Astrocyte of the spinal cord (primary cell): Measurements from ENCODE around the gene POMC.
A peak's percentile ranks its signal among the peaks of the same experiment; 100 is the strongest.

Experiments
- DNase-seq: peaks from one replicate; pipeline ENCODE4 v3.0.0; 2011; ENCODE audit warnings: low read depth, low spot score
- H3K4me3 ChIP-seq: 2 replicates; pipeline ENCODE4 v1.5.1; 2011; ENCODE audit warnings: low read depth, mild to moderate bottlenecking, low read length, moderate library complexity
- CTCF ChIP-seq: IDR thresholded peaks from 2 replicates; pipeline ENCODE4 v1.5.1; 2012; ENCODE audit warnings: low read depth, mild to moderate bottlenecking, low read length, inconsistent platforms
- in situ Hi-C: cut with HindIII; loops from 2 replicates; pipeline ENCODE4 v1.10.0; 2017; ENCODE audit warnings: low sequenced_read_pairs

The POMC gene

GRCh38 chr2:25119263-25119662 is 49.1 kb downstream of the POMC start:
- no peak overlapping the region for H3K4me3 ChIP-seq
- no peak for DNase-seq
- in situ Hi-C loops, result no loop called here
- TF ChIP-seq CTCF, result no peak

GRCh38 chr2:25116956-25117355 is 51.4 kb downstream of the POMC start:
- no peak overlapping the region for H3K4me3 ChIP-seq
- in situ Hi-C loops, result no loop called here
- TF ChIP-seq CTCF, result no peak
- no peak for DNase-seq

DNA sequence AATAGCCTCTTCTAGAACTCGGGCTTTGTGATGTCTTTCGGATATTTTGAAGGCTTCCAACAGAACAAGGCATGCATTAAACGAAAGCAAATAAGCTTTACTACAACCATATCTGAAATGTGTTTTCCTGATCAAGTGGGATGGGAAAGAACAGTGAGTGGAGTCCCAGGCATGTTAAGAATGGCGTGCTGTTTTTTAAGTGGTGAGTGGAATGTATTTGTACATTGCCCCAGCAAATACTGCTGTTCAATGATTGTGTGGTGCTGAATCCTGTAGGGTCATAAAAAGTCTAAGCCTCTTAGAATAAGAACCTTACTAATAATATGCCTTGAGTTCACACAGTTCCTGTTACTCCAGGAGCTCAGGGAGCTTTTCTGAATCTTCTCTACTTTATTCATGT is 52.5 kb downstream of the POMC start:
- no peak for TF ChIP-seq CTCF
- DNase-seq, result peak; percentile 51
- in situ Hi-C loops, result no loop called here
- no peak overlapping the region for H3K4me3 ChIP-seq

DNA sequence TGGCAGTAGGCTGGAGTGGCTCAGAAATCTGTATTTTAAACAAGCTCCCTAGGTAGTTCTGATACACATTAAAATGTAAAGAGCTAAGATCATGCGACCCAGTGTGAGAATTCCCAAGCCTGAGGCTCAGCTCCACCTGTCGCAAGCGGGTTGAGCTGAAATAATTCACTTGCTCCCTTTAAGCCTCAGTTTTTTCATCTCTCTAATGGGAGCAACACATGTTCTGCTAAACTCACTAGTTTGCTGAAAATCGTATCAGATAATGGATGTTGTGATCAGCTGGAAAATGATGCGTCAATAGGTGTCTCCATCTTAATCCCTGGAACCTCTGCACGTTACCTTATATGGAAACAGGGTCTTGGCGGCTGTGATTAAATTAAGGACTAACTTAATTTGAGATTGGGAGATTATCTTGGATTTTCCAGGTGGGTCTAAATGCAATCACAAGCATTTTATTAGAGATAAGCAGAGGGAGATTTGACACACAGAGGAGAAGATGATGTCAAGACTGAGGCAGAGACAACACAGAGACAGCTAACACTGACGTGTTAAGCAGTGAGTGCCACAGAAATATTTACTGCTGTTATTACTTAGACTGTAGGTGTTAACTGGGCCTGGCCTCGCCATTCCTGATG is 53.0 kb downstream of the POMC start:
- no peak for DNase-seq
- TF ChIP-seq CTCF, result no peak
- no peak overlapping the region for H3K4me3 ChIP-seq
- in situ Hi-C loops, result no loop called here

DNA sequence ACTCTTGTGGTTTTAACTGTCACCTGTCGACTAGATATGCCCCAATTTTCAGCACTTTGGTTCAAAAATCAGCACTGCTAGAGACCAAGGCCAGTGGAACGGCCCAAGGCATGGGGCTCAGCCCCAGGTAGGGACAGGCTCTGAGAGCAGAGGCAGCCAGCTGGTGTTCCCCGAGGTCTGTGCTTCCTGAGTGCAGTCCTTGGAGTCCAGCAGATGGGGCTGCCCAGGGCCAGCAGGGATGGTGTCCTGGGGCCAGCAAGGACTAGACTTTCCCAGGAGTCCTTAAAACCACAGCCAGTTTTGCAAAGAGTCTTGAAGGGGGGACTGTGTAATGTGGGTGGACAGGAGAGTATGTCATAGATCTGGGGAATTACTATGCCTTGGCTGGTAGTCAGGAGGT is 56.3 kb downstream of the POMC start:
- TF ChIP-seq CTCF, result no peak
- no peak for DNase-seq
- in situ Hi-C loops, result no loop called here
- H3K4me3 ChIP-seq, result no peak overlapping the region
